Stimulated activated CD8-positive, alpha-beta memory T cell treated with anti-CD3 and anti-CD28 coated beads, Interleukin-4, amount 100 ng/mL, for 4 hours (primary cell): ENCODE data around the gene GRID1.
"Not testable (repeated sequence)": the region's sequence is repeated elsewhere in the genome, so short reads cannot be mapped to it uniquely, and the experiment has no call there.

ENCODE experiments used
- DNase-seq, 2 donors: peaks; one replicate each; pipeline ENCODE4 v3.0.0-alpha.2; 2020; ENCODE audit warnings: low read depth in 2 of 2, low spot score in 1 of 2

The GRID1 gene

GRCh38 chr10:86048973-86049372 lies 317.6 kb downstream of the GRID1 start:
- no peak for DNase-seq

DNA sequence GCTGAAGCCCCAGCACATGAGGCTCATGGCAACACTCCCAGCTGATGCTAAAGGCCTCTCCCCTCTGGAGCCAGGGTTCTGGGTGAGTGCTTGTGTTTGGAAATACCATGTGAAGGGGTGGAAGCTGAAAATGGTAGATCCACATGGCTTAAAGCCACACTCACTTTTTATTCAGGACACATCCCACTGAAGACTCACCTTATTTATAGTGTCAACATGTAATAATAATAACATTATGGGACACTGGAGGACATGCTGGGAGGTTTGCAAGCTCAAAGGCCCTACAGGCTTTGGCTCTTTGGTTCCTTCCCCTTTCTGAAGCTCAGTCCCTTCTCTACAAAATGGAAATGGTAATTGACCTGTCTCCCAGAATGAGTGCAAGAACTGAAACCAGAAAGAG lies 318.0 kb downstream of the GRID1 start:
- no peak for DNase-seq

- DNase-seq, result no peak
These were observed 319.0 kb downstream of the GRID1 start for GRCh38 chr10:86047588-86047987.

GRCh38 chr10:86046845-86047460 lies 319.6 kb downstream of the GRID1 start:
- no peak for DNase-seq

DNA sequence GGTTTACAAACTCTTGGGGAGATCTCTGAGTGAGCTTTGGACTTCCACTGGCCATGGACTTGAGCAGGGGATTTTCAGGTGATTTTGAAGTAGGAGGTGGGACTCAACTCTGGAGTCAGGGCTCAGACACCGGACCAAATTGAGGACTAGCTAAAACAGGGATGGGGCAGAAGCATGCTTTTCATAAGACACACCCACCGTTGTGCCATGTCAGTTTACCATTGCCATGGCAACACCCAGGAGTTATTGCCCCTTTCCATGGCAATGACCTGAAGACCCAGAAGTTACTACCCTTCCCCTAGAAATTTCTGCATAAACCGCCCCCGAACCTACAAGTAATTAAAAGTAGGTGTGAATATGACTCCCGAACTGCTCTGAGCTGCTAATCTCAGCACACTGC lies 320.7 kb downstream of the GRID1 start:
- no peak for DNase-seq

- DNase-seq, result no peak
These were observed 322.6 kb downstream of the GRID1 start for GRCh38 chr10:86044029-86044428.

GRCh38 chr10:86043236-86043635 lies 323.4 kb downstream of the GRID1 start:
- DNase-seq, result no peak

DNA sequence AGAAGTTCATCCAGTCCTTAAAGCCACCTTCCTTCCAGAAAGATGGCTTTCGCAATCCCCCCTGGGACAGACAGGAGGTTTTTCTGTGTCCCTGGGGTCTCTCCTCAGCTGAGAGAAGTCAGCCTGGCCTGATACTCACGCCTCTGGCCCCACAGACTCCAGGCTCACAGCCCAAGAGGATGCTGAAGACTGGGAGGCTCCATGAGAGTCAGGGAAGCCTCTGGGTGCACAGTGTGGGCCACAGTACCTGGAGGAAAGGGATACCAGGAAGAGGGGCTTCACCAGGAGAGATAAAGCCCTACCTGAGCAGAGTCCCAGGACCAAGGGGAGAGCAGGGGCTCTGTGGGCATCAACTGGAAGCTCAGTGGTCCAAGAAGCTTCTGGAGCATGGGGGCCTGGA lies 324.4 kb downstream of the GRID1 start:
- DNase-seq, result no peak

DNA sequence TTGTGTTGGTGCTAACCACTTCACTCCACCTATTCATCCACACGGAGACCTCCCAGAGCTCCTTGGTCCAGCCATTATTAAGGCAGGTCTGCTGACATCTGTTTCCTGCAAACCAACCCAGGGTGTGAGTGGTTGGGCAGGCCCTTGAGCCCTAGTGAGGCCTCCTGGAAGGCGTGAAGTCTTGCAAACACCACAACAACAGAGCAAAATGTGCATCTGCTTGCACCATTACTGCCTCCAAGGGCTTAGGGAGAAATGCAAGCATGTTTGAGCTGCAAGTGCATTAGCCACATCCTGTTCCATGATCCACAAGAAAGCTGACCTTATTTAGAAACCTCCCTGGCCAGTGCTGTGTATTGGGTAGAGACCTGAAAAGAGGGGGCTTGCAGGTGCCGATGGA lies 325.5 kb downstream of the GRID1 start:
- DNase-seq, result no peak

GRCh38 chr10:86038371-86038770 lies 328.2 kb downstream of the GRID1 start:
- no peak for DNase-seq

DNA sequence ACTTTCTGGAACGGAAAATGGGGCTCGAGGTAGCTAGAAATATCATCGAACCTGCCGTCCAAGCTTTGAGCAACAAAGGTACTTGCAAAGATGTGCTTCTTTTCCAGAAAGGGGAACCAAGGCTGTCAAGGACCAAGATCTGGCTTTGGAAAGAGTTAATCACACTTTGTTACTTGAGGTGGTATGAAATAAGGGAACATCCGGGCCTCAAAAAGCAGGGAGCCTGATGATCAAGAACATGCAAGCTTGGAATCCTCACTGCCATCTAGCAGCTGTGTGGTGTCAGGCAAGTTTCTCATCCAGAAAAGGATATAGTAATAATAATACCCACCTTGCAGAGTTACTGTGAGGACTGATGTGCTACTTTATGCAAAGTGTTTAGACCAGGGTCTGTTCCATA lies 329.5 kb downstream of the GRID1 start:
- no peak for DNase-seq

DNA sequence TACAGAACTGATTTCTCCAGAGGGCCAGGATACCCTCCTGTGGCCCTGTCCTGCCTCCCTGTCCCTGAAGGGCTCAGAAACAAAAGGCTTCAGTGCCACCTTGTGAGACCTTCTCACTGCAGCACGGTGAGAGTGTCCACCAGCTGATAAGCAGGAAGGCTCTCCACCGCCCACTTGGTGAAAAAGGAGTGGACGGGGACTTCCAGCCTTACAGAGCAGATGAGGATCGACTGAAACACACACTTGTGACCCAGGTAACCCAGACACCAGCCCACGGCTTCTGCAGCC lies 330.1 kb downstream of the GRID1 start:
- no peak for DNase-seq

GRCh38 chr10:86035791-86036543 lies 330.6 kb downstream of the GRID1 start:
- no peak for DNase-seq

GRCh38 chr10:86034710-86035109 lies 331.9 kb downstream of the GRID1 start:
- no peak for DNase-seq

GRCh38 chr10:86033581-86033980 lies 333.0 kb downstream of the GRID1 start:
- no peak for DNase-seq

DNA sequence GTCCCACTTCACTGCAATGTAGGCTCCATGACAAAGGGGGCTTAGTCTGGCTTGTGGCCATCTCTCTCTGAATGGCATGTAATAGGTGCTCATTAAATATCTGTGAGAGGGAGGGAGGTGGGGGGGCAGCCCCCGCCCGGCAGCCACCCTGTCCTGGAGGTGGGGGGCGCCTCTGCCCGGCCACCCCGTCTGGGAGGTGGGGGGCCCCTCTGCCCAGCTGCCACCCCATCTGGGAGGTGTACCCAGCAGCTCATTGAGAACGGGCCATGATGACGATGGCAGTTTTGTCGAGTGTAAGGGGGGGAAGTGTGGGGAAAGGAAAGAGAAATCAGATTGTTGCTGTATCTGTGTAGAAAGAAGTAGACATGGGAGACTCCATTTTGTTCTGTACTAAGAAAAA lies 334.5 kb downstream of the GRID1 start:
- not testable (repeated sequence) for DNase-seq

DNA sequence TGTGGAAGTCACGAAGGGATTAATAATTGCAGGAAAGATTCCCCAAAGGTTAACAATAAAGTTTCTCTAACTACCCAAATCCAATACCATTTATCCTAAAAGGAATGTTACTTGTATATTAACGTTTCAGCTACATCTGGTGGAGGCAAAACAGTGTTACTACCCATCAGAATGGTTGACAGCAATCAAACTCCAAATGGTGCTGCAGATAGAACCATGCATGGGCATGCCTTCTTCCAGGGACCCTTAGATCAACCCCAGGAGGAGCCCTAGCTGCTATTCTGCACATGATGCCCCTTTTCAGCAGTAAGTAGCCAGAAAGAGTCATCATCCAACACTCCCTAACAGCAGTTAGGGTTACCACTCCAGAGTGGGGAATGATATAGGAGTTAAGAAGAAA lies 336.3 kb downstream of the GRID1 start:
- no peak for DNase-seq

DNA sequence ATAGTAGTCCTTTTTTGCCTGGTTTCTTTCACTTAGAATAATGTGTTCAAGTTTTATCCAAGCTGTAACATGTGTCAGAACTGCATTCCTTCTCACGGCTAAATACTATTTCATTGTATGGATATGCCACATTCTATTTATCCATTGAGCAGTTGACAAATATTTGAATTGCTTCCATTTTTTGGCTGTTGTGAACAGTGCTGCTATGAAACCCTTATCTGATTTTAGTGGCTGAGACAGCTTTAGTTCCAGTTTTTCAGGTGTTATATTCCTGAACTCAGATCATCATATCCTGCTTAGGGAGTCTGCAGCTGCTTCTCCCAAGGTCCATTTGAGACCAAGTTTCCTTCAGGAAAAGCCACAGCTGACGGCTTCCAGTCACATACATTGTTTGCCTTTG lies 339.2 kb downstream of the GRID1 start:
- no peak for DNase-seq

DNA sequence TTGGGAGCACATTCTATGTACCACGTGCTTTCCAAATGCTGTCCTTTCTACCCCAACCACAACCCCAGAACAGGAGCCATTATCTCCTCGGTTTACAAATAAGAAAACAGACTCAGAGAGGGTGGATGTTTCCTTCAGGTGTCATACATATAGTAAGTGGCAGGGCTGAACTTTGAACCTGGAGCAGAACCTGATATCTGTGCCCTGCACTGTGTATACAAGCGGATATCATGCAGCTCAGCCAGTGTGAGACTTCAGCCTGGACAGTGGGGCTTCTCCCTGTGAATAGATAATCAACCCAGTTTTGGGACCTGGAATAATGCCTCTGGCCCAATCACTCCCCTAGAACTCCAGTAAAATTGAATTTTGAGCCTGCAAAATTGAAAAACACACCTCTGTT lies 341.1 kb downstream of the GRID1 start:
- DNase-seq, result no peak

DNA sequence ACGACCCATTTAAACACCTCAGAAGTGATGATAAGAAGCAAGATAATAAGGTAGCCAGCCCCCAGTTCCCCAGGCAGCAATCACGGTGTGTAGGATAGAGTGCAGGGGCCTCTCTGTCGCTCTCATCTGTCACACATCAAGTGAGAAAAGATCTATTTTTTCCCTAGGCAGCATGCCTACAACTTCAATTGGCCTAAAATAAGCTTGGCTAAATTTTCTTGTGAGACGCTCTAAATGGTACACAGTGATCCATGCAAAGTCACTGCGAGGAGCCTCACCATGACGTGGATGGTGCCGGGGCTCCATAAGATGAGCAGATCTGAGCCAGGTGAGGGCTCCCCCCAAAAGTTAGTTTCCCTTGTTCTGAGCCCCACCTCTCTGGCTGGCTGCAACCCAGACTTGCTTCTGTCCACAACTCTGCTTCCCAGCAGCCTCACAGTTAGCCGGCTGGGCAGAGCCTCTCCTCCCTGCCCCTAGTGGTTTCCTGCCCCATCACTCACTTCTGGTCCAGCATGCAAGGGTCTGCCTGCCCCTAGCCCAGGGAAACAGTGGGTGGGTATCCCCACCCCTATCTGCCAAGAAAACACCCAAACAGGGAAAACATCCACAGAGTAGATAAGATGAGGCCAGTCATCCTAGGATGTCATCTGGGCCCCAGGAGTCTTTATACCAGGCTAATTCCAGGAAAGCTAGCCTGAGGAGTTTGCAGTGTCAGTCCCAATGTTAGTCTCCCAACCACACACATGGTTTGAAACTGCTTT lies 342.1 kb downstream of the GRID1 start:
- DNase-seq, result no peak

GRCh38 chr10:86023931-86024280 lies 342.7 kb downstream of the GRID1 start:
- no peak for DNase-seq

GRCh38 chr10:86023336-86023735 lies 343.3 kb downstream of the GRID1 start:
- no peak for DNase-seq

DNA sequence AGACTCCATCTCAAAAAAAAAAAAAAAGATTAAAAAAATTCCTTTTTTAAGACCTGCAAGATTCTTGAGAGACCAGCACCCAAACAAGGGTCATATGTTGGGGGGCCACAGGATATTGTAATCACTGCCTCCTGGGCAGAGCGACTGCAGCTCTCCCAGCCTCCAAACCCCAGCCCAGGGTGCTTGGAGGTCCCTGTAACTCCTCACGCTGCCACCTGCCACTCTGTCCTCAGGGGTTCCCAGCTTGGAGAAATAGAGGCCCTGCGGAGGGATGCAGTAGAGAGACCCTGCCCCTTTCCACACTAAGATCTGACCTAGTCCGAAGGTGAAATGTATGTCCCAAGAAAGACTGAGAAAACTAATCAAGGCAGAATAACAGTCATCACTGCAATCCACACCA lies 343.7 kb downstream of the GRID1 start:
- no peak for DNase-seq
